Hepatocyte (in vitro differentiated cells): ENCODE results near the gene ZDHHC22.

Experiments
- CTCF ChIP-seq: fragments of 200-600 bp; sonication (generic); IDR thresholded peaks from 2 replicates; pipeline ENCODE4 v1.5.1; 2016; ENCODE audit warnings: antibody characterized with exemption, mild to moderate bottlenecking; ENCODE audit not compliant: poor library complexity
- EZH2 ChIP-seq: fragments of 200-600 bp; sonication (generic); IDR thresholded peaks from 2 replicates; pipeline ENCODE4 v1.6.1; 2016; ENCODE audit warnings: antibody characterized with exemption, mild to moderate bottlenecking, borderline replicate concordance

- TF ChIP-seq EZH2 (no peak), CTCF (no peak)
Observed at GRCh38 chr14:77130386-77130785, 11.2 kb downstream of the ZDHHC22 start.
